ENCODE results near the gene KIAA0513. TPM values are rescaled to one million over a fixed set of nuclear protein-coding genes. Genes with fewer than 3 reads are reported as not detected.

The KIAA0513 gene
- total RNA-seq, 1 experiment from 2014 or later, result 6.6 TPM

- Histone ChIP-seq H3K27me3 (ENCODE audit: insufficient read depth, low read length) (no peaks in the 10 kb centered on the region; the same call in 1 of the 2 replicates), H3K36me3 (ENCODE audit: control insufficient read depth in 1 of 2, insufficient read depth in 2 of 2, low read length in 2 of 2) (no peaks in the 10 kb centered on the region), H3K4me2 (ENCODE audit: low read length) (peak overlapping the region; percentile 70), H3K9me2 (ENCODE audit: insufficient read depth) (no peaks in the 10 kb centered on the region), H3K4me1 (ENCODE audit: control insufficient read depth in 1 of 2, insufficient read depth in 2 of 2, low read length in 2 of 2) (peaks cover 14 to 20% of the 10 kb centered on the region in 2 experiments), H3K79me2 (ENCODE audit: insufficient read depth, low read length) (no peaks in the 10 kb centered on the region), H3K4me3 (replicated peaks in 1 of 2; ENCODE audit: low read depth in 1 of 2, low read length in 2 of 2) (peak overlapping the region in 1 of 2 experiments; percentile 32; a peak in 2 of 4 replicates), H4K20me1 (ENCODE audit: insufficient read depth) (no peaks in the 10 kb centered on the region), H3K27ac (ENCODE audit: low read depth, low read length) (peak overlapping the region; percentile 49), H3K9me3 (ENCODE audit: control insufficient read depth in 1 of 2, insufficient read depth in 1 of 2, low read depth in 1 of 2, low read length in 2 of 2) (no peaks in the 10 kb centered on the region), H3K9ac (ENCODE audit: low read length) (peak overlapping the region; percentile 36), H2AFZ (ENCODE audit: low read depth, low read length, poor library complexity, severe bottlenecking) (peak overlapping the region; percentile 28)
- no peak for DNase-seq (ENCODE audit: low read depth, low spot score)
- intact Hi-C loops (cut with micrococcal nuclease), result no loop called here
- peak; percentile 39 for ATAC-seq
- ChIA-PET RAD21 (ENCODE audit: low non-redundant PET in 1 of 2, low total read pairs in 2 of 2, uncharacterized antibody in 2 of 2, unreplicated experiment in 2 of 2) (no interaction called here), CTCF (interaction anchor here (0.7 to 1.4 kb wide), 6 partner anchors 8 to 79 kb away, joined by 3 to 5 read pairs (median 4); partner anchors contain the start of gene KIAA0513), POLR2A (interaction anchor here (0.6 to 1.5 kb wide), 3 partner anchors 8 to 10 kb away, joined by 3 to 10 read pairs (median 4); partner anchors contain the start of gene KIAA0513)
- TF ChIP-seq SIN3A (IDR thresholded peaks at IDR 0.05; ENCODE audit: low read depth) (no peak), CEBPB (IDR thresholded peaks at IDR 0.05; ENCODE audit: low read depth) (no peak), TCF7L2 (IDR thresholded peaks at IDR 0.05; ENCODE audit: borderline replicate concordance, extremely low read depth, insufficient read depth, insufficient read length) (no peak), YY1 (IDR thresholded peaks at IDR 0.05; ENCODE audit: extremely low read depth, insufficient replicate concordance, low read depth, low read length) (no peak), EZH2phosphoT487 (IDR thresholded peaks at IDR 0.05; ENCODE audit: borderline replicate concordance) (no peak), EZH2 (IDR thresholded peaks at IDR 0.05) (no peak), EGR1 (IDR thresholded peaks at IDR 0.05; ENCODE audit: low read depth) (no peak), RAD21 (IDR thresholded peaks at IDR 0.05; ENCODE audit: low read depth) (no peak), JUND (IDR thresholded peaks at IDR 0.05) (no peak), ZBTB33 (IDR thresholded peaks at IDR 0.05; ENCODE audit: extremely low read depth, insufficient replicate concordance, low read length) (no peak)
- BruUV-seq (replicated peaks), result no TSS peak
These were observed 8.8 kb downstream of the KIAA0513 start for GRCh38 chr16:85036236-85037049.
